Effector memory CD4-positive, alpha-beta T cell (primary cell): ENCODE measurements around the gene LAGE3.
A peak's percentile ranks its signal among the peaks of the same experiment; 100 is the strongest.

Experiments
- DNase-seq, 3 donors: peaks; one replicate each; pipeline ENCODE4 v3.0.0-alpha.2; 2020
- H3K27ac ChIP-seq: 2 replicates; pipeline ENCODE4 v1.7.0; 2013; ENCODE audit warnings: mild to moderate bottlenecking, low read length, moderate library complexity; ENCODE audit not compliant: insufficient read depth, poor library complexity, severe bottlenecking
- H3K27me3 ChIP-seq: replicated peaks from 2 replicates; pipeline ENCODE4 v1.7.0; 2013; ENCODE audit warnings: mild to moderate bottlenecking, low read length; ENCODE audit not compliant: insufficient read depth, control insufficient read depth, poor library complexity, severe bottlenecking
- H3K36me3 ChIP-seq: 2 replicates; pipeline ENCODE4 v1.7.0; 2013; ENCODE audit warnings: mild to moderate bottlenecking, low read length, moderate library complexity; ENCODE audit not compliant: control insufficient read depth, insufficient read depth
- H3K4me1 ChIP-seq: 2 replicates; pipeline ENCODE4 v1.7.0; 2013; ENCODE audit warnings: low read length, mild to moderate bottlenecking; ENCODE audit not compliant: control insufficient read depth, insufficient read depth, poor library complexity, severe bottlenecking
- H3K4me3 ChIP-seq: 2 replicates; pipeline ENCODE4 v1.7.0; 2013; ENCODE audit warnings: low read length, low read depth, mild to moderate bottlenecking; ENCODE audit not compliant: insufficient read depth, poor library complexity, severe bottlenecking
- H3K9me3 ChIP-seq: 2 replicates; pipeline ENCODE4 v1.7.0; 2013; ENCODE audit warnings: mild to moderate bottlenecking, low read length, moderate library complexity; ENCODE audit not compliant: control insufficient read depth

The LAGE3 gene

GRCh38 chrX:154486396-154487207, 7.5 kb upstream of the LAGE3 start, which contains the start of gene UBL4A:
TSS of gene UBL4A (minus strand) at chrX:154486615. CDS start at chrX:154486584, 31 bp downstream.
- Histone ChIP-seq H3K9me3 (no peaks in the 10 kb centered on the region), H3K36me3 (no peaks in the 10 kb centered on the region), H3K4me3 (peak within 1 kb of the TSS; percentile 46), H3K4me1 (peaks cover 10% of the 10 kb centered on the region), H3K27me3 (no peaks in the 10 kb centered on the region), H3K27ac (peak within 1 kb of the TSS; percentile 58)
- peak; percentile 34 to 45 (median 40) for DNase-seq

- peak overlapping the region; percentile 58 for H3K27ac ChIP-seq
- H3K4me3 ChIP-seq: peak overlapping the region; percentile 46
- peaks cover 10% of the 10 kb centered on the region for H3K4me1 ChIP-seq
- no peaks in the 10 kb centered on the region for H3K27me3 ChIP-seq
- H3K36me3 ChIP-seq: no peaks in the 10 kb centered on the region
- no peaks in the 10 kb centered on the region for H3K9me3 ChIP-seq
- DNase-seq: peak; percentile 19 to 28 (median 21)
Measured at GRCh38 chrX:154486052-154486395, 6.9 kb upstream of the LAGE3 start.

- no peaks in the 10 kb centered on the region for H3K36me3 ChIP-seq
- H3K4me3 ChIP-seq: peak overlapping the region; percentile 46
- H3K4me1 ChIP-seq: peaks cover 10% of the 10 kb centered on the region
- DNase-seq: no peak
- H3K27me3 ChIP-seq: no peaks in the 10 kb centered on the region
- H3K27ac ChIP-seq: peak overlapping the region; percentile 58
- no peaks in the 10 kb centered on the region for H3K9me3 ChIP-seq
Measured at GRCh38 chrX:154485150-154486051, 6.3 kb upstream of the LAGE3 start.

GRCh38 chrX:154484255-154485149, 5.4 kb upstream of the LAGE3 start:
- Histone ChIP-seq H3K36me3 (no peaks in the 10 kb centered on the region), H3K4me1 (peaks cover 11% of the 10 kb centered on the region), H3K27me3 (no peaks in the 10 kb centered on the region), H3K9me3 (no peaks in the 10 kb centered on the region), H3K27ac (no peak overlapping the region), H3K4me3 (no peak overlapping the region)
- DNase-seq: no peak

- peaks cover 12% of the 10 kb centered on the region for H3K4me1 ChIP-seq
- no peaks in the 10 kb centered on the region for H3K9me3 ChIP-seq
- H3K36me3 ChIP-seq: no peaks in the 10 kb centered on the region
- DNase-seq: no peak
- H3K4me3 ChIP-seq: no peak overlapping the region
- no peak overlapping the region for H3K27ac ChIP-seq
- no peaks in the 10 kb centered on the region for H3K27me3 ChIP-seq
Measured at GRCh38 chrX:154483325-154483724, 4.2 kb upstream of the LAGE3 start.

GRCh38 chrX:154482786-154483185, 3.7 kb upstream of the LAGE3 start:
- peaks cover 12% of the 10 kb centered on the region for H3K4me1 ChIP-seq
- no peaks in the 10 kb centered on the region for H3K27me3 ChIP-seq
- H3K4me3 ChIP-seq: no peak overlapping the region
- H3K36me3 ChIP-seq: no peaks in the 10 kb centered on the region
- no peak overlapping the region for H3K27ac ChIP-seq
- DNase-seq: no peak
- no peaks in the 10 kb centered on the region for H3K9me3 ChIP-seq

- Histone ChIP-seq H3K9me3 (no peaks in the 10 kb centered on the region), H3K27me3 (no peaks in the 10 kb centered on the region), H3K36me3 (no peaks in the 10 kb centered on the region), H3K4me3 (no peak overlapping the region), H3K4me1 (peaks cover 16% of the 10 kb centered on the region), H3K27ac (no peak overlapping the region)
- DNase-seq: no peak
Measured at GRCh38 chrX:154481911-154482601, 3.0 kb upstream of the LAGE3 start.

GRCh38 chrX:154481195-154481594, 2.1 kb upstream of the LAGE3 start:
- no peak overlapping the region for H3K4me3 ChIP-seq
- H3K9me3 ChIP-seq: no peaks in the 10 kb centered on the region
- no peaks in the 10 kb centered on the region for H3K27me3 ChIP-seq
- H3K36me3 ChIP-seq: no peaks in the 10 kb centered on the region
- DNase-seq: no peak
- no peak overlapping the region for H3K27ac ChIP-seq
- peaks cover 16% of the 10 kb centered on the region for H3K4me1 ChIP-seq

- DNase-seq: no peak
- peaks cover 9% of the 10 kb centered on the region for H3K4me1 ChIP-seq
- H3K9me3 ChIP-seq: no peaks in the 10 kb centered on the region
- peak overlapping the region; percentile 53 for H3K4me3 ChIP-seq
- peak overlapping the region; percentile 77 for H3K27ac ChIP-seq
- H3K27me3 ChIP-seq: no peaks in the 10 kb centered on the region
- no peaks in the 10 kb centered on the region for H3K36me3 ChIP-seq
Measured at GRCh38 chrX:154477891-154478477, 1.1 kb downstream of the LAGE3 start.
